ENCODE data around the gene SH3BGRL. TPM values are rescaled to one million over a fixed set of nuclear protein-coding genes. Genes with fewer than 3 reads are reported as not detected.

Gene SH3BGRL
- total RNA-seq, 4 donors from 2014 or later, result 69.5 to 255 (median 154) TPM

DNA sequence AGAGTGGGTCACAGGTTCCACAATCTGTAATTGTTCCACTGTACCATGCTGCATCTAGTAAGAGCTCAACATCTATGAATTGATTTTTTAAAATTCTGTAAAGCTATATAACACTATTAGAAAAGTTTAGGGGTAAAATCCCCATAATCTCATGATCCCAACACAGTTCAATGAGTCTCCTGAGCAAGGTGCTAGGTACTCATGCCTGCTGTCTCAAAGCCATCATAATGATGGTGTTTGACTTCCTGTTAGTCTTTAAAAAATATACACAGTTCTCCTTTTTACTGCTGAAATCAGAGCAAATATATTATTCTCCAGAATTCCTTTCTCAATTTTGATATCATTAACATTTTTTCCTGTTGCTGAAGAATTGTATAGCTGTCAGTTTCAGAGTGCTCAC is 55.9 kb downstream of the SH3BGRL start:
- TF ChIP-seq, protein P1, sequence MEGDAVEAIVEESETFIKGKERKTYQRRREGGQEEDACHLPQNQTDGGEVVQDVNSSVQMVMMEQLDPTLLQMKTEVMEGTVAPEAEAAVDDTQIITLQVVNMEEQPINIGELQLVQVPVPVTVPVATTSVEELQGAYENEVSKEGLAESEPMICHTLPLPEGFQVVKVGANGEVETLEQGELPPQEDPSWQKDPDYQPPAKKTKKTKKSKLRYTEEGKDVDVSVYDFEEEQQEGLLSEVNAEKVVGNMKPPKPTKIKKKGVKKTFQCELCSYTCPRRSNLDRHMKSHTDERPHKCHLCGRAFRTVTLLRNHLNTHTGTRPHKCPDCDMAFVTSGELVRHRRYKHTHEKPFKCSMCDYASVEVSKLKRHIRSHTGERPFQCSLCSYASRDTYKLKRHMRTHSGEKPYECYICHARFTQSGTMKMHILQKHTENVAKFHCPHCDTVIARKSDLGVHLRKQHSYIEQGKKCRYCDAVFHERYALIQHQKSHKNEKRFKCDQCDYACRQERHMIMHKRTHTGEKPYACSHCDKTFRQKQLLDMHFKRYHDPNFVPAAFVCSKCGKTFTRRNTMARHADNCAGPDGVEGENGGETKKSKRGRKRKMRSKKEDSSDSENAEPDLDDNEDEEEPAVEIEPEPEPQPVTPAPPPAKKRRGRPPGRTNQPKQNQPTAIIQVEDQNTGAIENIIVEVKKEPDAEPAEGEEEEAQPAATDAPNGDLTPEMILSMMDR (IDR thresholded peaks at IDR 0.05; ENCODE audit: low read depth), result no peak

DNA sequence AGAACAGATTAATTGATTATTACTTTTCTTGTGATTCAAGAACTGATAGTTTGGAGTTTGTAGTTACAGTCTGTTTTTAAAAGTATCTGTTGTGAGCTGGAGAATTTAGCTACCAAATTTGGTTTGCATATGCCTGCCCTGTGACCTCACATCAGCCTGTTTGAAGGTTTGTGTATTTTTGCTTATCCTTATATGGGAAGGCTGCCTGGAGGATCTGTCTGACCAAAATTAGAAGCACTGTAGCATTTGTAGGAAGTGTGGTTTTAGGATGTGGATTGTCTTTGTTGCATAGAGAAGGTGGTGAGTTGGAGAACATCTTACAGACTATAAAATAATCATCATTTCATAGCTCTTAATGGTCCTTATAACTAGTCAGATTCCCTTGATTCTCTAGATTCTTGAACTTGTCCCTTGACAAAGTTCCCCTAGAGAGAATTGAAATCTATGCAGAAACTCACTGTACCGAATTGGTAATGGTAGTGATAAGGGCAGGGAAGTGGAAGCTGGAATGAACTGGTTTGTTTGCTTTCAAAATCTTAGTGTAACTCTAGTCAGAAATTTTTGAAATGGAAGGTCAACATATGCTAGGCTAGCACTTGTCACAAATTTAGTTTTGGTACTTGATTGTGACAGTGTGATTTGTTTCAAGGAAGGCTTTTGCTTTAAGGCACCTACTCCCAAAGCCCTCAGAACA is 57.3 kb downstream of the SH3BGRL start:
- TF ChIP-seq, protein P1 (IDR thresholded peaks at IDR 0.05; ENCODE audit: low read depth), result no peak

DNA sequence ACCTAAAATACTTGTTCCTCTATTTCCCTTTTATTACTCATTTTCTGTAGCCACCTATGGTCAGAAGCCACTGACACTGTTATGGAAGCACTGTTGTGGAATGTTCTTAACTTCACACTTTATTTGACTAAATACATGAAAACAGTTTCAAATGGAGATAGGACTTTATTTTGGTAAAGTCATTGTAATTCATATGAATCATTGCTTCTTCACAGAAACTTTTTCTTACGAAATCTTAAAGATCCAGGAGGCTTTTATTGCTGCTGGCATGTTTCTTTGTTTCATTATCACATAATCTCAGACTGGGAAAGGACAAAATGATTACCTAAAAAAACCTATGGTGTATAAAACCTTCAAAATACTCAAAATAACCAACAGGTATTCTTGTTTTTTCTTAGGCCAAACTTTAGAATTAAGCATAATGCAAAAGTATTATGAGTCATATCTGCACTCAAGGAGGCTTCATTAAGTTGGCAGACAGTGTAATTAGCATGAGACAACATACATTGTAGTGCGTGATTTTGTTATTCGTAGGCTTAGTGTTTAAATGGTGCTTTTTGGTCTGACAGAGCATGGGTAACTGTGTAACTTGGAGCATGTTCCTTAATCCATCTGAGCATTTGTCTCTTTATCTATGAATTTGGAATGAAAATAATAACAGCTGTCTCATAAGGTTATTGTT is 58.0 kb downstream of the SH3BGRL start:
- TF ChIP-seq, protein P1 (IDR thresholded peaks at IDR 0.05; ENCODE audit: low read depth), result no peak

DNA sequence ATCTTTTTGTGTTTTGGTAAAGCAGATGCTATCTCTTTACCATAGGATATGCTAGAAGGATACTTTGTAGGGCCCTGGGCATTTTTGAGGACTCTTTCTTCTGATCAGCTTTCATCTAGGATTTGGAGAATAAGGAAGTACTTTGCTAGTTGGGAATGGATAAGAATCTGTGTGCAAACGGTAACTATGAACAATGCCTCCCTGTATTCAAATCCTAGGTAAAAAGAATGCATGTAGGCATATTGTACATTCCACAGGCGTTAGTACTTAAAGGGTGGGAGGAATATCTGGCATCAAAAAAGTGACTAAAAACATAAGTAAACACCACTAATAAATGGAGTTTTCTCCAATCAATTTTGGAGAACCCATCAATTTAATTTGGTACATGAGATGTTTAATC is 59.7 kb downstream of the SH3BGRL start:
- TF ChIP-seq, protein P1 (IDR thresholded peaks at IDR 0.05; ENCODE audit: low read depth), result no peak

DNA sequence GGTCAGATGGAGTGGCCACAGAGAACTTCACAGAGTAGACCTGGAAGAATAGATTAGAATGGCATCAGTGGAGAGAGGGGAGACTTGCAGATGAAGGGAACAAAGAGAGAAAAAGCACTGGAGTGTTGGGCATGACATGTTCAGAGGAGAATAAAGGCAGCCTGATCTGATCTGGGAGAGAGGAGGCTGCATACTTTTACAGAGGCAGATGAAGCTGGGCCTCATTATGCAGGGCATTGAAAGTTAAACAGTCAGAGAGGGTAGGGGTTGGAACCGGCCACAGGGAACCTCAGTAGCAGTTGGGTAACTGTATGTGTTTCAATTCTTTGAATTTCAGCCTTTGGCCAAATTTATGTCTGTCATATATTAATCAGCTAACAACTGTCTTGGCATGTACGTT is 61.2 kb downstream of the SH3BGRL start:
- TF ChIP-seq, protein P1 (IDR thresholded peaks at IDR 0.05; ENCODE audit: low read depth), result no peak

DNA sequence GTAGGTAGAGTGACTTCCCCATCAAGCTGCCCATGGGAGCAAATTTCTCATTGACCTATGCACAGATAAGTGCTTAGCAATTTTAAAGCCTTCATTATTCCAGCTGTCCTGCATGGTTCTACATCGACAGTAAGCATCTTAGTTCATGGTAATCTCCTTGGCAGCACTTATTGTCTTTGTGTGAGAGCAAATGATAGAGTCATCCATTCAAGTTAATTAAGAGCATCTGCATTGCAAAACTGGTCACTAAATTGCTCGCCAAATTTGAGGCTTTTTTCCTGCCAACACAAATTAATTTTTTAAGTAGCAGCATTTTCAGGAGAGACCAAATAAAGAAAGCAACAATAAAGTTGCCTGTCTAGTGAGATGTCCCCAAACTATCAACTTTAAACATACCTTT is 76.7 kb downstream of the SH3BGRL start:
- TF ChIP-seq, protein P1 (IDR thresholded peaks at IDR 0.05; ENCODE audit: low read depth), result no peak

DNA sequence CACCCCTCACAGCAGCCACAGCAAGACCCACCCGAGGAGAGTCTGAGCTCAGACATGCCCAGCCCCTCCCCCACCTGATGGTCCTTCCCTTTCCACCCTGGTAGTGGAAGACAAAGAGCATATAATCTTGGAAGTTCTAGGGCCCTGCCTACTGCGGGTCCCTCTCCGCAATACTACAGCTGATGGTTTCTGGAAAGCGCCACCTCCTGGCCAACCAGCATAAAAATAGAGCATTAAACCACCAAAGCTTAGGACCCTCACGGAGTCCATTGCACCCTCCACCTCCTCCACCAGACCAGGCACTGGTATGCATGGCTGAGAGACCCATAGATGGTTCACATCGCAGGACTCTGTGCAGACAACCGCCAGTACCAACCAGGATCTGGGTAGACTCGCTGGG is 78.2 kb downstream of the SH3BGRL start:
- TF ChIP-seq, protein P1 (IDR thresholded peaks at IDR 0.05; ENCODE audit: low read depth), result no peak
